Neural cell (in vitro differentiated cells): ENCODE results near the gene SERPINI1.

ENCODE experiments used
- CTCF ChIP-seq: fragments of 450-650 bp; IDR thresholded peaks from 2 replicates; pipeline ENCODE4 v1.5.1; 2014; ENCODE audit warnings: antibody characterized with exemption, mild to moderate bottlenecking, moderate library complexity; ENCODE audit not compliant: poor library complexity, severe bottlenecking
- MXI1 ChIP-seq: fragments of 450-650 bp; conservative IDR thresholded peaks from 2 replicates; pipeline ENCODE4 v1.6.1; 2014; ENCODE audit warnings: antibody characterized with exemption, mild to moderate bottlenecking; ENCODE audit not compliant: poor library complexity, severe bottlenecking
- RAD21 ChIP-seq: fragments of 450-650 bp; conservative IDR thresholded peaks from 2 replicates; pipeline ENCODE4 v1.6.1; 2014; ENCODE audit warnings: antibody characterized with exemption, mild to moderate bottlenecking, moderate library complexity
- REST ChIP-seq: IDR thresholded peaks from 2 replicates; pipeline ENCODE4 v1.6.1; 2012; ENCODE audit warnings: borderline replicate concordance

GRCh38 chr3:167867981-167868380 is 132.5 kb downstream of the SERPINI1 start:
- TF ChIP-seq MXI1, result no peak
- TF ChIP-seq CTCF, result no peak
- no peak for TF ChIP-seq RAD21
- no peak for TF ChIP-seq REST
